HG03045 (cell line): ENCODE data around the gene KIRREL1.

Source experiments
- ATAC-seq: cut with Tn5 transposase; IDR thresholded peaks from one replicate; pipeline ENCODE4 v1.9.1; 2021; ENCODE audit warnings: mild to moderate bottlenecking, moderate library complexity; ENCODE audit not compliant: unreplicated experiment

Gene KIRREL1

DNA sequence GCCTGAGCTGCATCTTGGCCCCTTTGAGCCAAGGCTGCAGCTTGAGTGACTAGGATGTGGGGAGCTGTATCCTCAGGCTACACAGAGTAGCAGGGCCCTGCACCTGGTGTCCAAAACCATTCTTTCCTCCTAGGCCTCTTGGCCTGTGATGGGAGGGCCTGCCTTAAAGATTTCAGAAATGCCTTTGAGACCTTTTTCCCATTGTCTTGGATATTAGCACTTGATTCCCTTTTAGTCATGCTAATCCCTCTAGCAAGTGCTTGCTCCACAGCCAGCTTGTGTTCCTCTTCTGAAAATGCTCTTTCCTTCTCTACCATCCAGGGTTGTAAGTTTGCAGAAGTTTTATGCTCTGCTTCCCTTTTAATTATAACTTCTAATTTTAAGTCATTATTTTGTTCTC, 21.7 kb upstream of the KIRREL1 start:
- no peak for ATAC-seq

DNA sequence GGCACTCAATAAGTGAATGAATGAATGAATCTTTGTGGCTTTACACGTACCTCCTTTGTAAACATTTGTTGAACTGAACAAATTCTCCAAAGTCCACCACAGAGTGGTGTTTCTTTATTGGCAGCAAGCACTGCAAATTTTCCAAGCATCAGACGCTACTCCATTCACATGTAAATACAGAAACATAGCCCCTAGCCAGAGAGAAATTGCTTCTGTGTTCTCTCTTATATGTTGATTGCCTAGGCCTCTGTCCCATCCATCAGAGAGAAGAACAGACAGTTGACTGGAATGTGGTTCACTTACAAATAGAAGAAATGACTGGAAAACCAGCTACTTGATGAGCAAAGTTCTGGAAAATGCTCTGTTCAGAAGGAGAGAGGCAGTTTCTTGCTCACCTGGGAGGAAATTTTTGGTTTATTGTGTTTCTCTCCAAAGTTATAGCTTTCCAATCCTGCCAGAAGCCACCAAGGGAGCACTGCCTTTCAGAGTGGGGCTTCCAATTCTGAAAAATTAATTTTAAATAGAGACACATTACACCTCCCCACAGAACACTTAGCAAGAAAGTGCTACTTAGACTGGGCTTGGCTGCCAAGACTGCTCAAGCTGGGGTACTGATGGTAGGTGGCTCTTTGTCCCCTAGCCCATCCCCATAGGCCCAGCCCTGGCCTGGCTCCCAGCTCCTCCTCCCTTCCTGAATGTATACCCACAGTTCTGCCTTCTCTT, 18.1 kb upstream of the KIRREL1 start:
- no peak for ATAC-seq

- no peak for ATAC-seq
These were observed 16.6 kb upstream of the KIRREL1 start for GRCh38 chr1:157976888-157977287.

DNA sequence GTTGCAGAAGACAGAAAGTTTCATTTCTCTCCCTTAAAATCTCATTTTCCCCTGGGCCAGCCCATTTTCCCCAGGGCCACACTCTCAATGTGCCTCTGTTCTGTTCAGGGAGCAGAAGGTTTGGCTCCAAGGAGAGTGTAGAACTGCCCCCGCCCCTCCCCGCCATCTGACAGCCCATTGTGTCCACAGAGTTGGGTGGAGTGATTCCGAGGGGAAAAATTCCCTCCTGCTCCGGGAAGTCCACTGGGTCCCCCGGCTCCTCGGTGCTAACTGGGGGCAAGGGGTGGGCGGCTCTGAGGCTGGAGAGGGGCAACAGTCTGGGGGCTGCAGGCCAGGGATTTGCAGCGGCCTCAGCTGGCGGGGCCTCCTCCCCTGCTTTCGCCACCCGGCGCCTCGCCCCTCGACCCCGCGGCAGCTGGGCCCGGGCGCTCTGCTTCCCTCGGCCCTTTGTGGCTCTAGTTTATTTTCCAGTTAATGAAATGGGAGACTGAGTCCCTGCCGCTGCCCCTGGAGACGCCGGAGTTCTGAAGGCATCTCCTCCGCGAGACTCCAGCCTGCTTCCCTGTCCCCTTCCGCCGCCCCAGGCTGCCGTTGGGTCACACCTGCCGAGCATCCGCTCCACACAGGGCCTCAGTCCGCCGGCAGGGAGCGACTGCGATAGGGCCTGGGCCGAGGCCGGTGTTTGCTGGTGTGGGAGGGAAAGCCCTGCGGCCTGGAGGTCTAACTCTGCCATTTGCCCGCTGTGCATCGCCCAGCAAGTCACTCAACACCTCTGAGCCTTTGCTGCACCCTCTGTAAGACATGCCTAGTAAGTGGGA, 14.7 kb upstream of the KIRREL1 start:
- ATAC-seq: no peak

DNA sequence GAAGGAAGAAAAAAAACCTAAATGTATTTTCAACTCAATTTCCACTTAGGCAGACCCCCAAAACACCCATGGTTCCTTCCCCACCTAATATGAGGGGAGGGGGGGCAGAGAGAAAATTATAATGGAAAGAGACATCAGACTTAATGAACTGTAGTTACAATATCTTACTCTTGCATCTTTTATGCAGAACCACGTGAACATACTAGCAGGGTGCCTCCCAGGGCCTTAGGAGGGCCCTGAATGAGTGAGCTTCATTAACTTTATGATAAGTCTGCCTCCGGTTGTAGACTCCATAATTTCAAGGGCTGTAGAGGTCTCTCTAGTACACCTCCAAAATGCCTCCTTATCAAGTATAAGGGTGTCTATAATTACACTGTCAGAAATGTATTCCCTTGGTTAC, 11.3 kb upstream of the KIRREL1 start:
- ATAC-seq: no peak

DNA sequence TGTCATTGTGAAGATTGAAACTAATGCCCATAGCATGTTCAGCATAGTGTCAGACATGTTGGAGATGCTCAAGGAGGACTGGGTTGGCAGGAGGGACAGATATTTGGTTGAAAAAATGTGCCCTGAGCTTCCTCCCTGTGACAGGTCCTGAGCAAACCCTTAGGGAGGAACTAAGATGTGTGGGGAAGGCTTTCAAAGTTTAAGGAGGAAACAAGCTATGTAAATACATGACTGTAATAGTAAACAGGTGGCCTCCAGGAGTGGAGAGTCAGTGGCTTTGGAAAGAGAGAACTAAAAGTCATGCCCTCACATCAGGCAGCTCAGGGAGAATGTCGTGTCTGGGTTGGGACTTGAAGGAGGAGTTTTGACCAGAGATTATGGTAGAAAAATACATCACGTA, 9.7 kb upstream of the KIRREL1 start:
- ATAC-seq: no peak

DNA sequence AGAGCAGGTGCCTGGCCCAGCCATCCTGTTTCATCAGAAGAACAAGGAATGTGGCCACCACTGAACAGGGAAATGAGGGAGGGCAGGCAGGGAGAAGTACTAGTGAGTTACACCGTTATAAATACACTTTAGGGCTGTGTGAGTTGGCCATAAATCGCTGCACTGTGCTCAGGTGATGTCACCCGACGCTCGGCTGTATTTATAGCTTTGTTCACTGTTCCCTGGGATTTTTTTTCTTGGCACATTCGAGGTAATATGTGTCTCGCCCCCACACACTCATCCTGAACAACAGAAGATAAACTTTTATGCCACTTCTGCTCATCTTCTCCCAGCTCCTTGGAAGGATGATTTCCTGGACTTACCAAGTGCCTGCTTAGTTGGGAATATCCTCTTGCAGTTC, 9.0 kb upstream of the KIRREL1 start:
- ATAC-seq: no peak

DNA sequence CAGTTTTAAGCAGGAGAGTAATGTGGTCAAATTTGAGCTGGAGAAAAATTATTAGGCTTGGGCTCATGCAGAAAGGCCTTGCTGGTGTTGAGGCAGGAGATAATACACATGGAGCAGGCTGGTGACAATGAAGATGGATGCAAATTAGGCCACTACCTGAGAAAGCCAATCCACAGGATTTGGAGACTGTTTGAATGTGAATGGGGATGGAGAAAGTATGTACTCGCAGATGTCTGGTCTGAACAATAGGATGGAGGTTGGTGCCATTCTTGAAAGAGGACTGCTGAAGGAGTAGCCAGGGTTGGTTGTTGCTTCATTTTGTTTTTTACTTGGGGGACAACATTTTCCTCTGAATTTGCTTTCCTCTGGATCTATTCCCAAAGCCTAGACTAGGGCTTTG, 8.0 kb upstream of the KIRREL1 start:
- ATAC-seq: no peak

GRCh38 chr1:157988002-157988401, 5.4 kb upstream of the KIRREL1 start:
- ATAC-seq: no peak

- ATAC-seq: no peak
These were observed 1.2 kb upstream of the KIRREL1 start for GRCh38 chr1:157992031-157992832.

DNA sequence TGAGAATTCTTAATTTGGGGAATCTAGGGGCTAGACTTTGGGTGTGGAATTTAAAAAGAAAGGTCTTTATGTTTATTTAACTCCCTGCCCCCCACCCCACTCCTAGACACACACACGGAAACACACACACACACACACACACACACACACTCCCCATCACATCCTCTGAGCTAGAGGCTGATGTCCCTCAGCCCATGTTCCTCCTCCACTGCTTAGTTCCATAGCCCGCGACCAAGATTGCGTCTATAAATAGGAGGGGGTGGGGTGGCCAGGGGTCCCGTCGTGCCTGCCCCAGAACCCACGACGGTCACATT, 655 bp upstream of the KIRREL1 start:
- ATAC-seq: no peak

DNA sequence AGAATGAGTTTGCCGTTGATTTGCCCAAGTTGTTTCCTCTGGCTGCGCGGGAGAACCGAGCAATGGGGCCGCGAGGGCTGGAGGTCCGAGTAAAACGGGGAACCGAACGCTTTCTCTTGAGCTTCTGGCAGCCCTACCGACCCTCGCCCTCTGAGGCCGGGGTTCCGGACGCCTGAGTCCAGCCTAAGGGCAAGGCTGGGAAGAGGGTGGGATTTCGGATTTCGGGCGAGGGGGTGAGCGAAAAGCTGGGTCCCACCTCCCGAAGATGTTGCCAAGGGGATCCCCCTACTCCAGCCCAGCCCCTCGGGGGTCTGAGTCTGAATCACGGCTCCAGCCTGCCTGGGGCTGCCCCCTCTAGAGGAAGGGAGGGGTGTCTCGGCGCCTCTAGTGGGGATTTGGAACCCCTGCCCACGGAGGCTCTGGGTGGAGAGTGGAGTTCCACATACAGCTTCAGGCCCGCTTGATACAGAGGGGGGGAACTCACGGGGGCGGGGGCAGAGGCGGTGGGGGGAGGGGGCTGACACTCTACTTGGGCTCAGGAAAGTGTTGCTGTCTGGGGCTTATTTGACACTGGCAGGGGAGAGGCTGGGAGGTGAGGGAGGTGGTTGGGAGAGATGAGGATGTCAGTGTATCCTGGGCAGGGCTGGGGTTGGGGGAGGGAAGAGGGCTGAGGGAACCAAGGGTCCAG, 617 bp downstream of the KIRREL1 start:
- ATAC-seq: no peak

DNA sequence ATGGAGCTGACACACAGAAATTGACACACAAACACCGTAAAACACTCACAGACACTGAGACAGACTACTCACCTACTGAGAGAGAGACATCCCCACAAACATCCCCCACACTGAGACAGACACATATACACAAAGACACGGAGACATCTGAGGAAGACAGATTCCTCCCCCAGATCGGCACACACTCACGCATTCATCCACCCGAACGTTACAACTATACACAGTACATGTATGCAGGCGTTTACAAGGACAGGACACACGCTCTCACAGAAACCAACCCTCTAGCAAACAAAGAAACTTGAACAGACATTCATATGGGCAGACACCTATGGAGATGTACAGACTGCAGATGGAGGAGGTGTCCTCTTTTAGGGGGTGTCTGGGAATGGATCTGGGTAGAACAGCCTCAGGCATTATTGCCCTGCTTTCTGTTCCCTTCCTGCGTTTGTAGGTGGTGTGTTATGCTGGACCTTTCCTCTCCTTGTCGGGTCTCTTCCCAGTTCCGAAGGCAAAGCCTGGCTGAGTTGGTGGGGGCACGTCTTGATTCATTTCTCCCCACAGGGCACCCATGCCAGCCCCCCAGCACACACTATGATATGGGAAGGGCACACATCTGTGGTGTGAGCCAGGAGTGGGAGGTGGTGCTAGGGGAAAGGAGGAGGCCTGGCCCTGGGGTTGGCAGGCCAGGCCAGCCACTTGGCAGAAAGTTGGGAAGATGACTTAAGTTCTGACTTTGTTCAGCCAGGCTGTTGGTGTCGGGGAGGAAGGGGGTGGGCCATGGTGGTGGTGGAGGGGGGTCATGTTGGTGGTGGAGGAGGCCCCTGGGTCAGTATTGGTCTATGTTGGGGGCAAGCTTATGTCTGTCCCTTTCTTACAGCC, 1.5 kb downstream of the KIRREL1 start:
- ATAC-seq: no peak

DNA sequence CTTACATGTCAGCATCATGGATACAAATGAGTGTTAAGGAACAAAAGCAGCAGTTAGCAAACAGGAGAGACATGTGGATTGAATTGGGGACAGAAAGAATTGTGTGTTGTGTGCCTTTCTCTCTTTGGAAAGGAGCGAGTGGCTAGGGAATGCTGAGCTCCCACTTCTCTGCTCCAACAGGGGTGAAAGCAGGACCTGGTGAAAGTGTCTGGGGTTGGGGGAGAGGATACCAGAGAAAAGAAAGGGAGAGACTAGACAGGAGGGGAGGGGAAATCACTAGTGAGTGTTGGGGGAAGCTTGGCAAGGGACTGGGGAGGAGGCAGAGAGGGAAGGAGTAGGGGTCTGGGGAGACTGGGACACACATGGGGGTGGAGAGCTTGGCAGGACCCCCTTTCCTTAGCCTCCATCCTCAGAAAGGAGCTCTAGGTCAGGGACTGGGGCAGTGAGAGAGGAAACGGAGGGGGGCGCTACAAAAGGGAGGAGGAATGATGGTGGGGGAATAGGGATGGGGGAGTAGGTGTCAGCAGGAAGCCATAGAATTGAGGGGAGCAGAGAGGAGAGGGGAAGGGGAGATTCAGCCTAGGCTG, 2.2 kb downstream of the KIRREL1 start:
- no peak for ATAC-seq

GRCh38 chr1:157996433-157996832, 3.0 kb downstream of the KIRREL1 start:
- no peak for ATAC-seq

- no peak for ATAC-seq
These were observed 7.1 kb downstream of the KIRREL1 start for GRCh38 chr1:158000507-158000906.

- no peak for ATAC-seq
These were observed 8.7 kb downstream of the KIRREL1 start for GRCh38 chr1:158002022-158002630.

DNA sequence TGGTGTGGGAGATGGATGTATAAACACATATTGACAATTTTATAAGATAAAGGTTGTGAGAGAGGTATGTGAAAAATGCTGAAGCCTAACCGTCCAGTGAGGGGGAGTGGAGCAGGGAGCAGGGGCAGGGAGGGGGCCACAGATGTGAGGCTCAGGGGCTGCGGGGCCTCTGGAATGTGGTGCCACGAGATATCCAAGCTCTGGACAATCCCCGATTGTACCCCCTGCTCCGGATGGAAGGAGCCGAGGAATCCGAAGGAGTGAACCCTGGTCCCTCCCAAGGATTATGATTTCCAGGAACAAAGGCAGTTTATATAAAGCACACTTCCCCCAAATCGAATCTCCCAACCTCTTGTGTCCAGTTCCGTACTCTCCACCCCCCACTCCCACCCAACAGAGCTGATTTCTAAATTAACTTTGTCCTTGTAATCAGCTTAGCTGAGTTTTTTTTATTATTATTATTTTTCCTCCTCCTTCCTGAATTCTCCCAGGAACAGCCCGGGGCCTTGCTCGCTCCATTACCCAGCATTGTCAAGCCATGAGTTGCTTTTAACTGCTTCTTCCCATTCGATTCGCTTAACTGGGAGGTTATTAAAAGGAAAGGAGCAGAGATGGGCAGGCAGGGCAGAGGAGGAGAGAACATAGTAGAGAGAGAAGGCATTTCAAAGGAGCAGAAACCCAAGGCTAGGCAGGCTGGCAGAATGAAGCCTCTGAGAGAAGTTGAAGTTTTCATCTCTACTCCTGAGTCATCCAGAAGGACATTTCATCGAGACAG, 9.4 kb downstream of the KIRREL1 start:
- ATAC-seq: no peak

DNA sequence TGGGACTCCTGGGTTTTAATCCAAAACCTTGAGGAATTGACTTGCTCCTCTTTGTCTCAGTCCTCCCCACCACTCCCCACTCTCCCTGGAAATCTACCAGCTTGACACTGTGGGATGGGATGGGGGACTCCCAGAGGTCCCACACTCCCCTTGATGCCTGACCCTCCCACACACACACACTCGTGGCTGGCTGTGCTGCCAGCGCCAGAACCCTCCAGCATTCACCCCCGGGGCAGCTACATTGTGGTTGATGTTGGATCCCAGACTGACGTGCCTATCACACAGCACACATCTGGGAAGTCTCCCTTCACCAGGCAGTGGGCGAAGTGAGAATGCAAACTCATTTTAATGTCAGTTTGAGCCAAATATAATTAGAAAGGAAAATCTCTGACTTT, 10.0 kb downstream of the KIRREL1 start:
- ATAC-seq: no peak
